HG02943 (cell line): Measurements from ENCODE around the gene LRP11.

Experiments
- ATAC-seq: cut with Tn5 transposase; IDR thresholded peaks from one replicate; pipeline ENCODE4 v1.9.1; 2021; ENCODE audit warnings: mild to moderate bottlenecking, low read depth, moderate library complexity; ENCODE audit not compliant: unreplicated experiment

Gene LRP11

DNA sequence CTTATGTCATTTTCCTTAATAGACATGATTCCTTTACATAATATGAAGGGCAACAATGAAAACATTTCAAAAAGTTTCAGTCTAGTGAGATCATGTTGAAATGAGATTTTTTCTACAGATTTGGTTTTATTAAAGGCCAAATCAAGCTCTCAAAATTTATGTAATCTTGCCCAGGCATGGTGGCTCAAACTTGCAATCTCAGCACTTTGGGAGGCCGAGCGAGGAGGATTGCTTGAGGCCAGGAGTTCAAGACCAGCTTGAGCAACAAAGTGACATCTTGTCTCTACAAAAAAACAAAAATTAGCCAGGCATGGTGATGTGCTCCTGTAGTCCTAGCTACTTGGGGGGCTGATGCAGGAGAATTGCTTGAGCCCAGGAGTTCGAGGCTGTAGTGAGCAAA lies 50.8 kb downstream of the LRP11 start:
- ATAC-seq: no peak

DNA sequence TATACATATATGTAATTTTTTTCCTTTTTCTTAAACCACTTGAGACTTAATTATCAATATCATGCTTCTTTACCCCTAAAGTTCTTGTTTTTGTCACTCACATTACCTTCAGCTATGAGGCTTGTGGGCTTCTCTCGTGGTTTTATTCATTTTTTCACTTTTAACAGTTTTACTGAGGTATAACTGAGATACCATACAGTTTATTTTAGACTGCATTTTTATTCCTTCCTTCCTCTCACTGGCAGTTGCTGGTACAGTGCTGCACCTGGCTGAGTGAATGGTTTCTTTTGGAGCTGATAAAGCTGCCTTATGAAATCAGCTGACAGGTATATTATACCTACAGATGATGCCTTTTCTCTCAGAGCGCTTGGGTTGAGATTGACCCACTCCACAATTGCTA lies 54.4 kb downstream of the LRP11 start:
- ATAC-seq: no peak

DNA sequence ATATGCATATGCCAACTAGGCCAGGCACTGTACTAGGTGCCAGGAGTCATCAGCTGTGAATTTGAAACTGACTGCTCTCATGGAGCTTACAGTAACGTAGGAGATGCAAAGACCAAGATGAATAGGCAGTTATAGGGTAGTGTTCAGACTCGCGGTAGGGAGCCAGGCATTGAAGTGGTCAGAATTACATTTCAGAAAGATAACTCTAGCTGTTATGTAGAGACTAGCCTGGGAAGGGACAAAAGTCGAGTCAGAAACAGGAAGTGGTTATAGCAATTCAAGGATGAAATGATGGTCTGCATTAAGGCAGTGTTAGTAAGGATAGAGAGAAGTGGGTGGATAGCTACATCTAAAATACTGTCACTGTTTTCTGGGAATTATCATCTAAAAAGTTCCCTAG lies 58.0 kb downstream of the LRP11 start:
- no peak for ATAC-seq

DNA sequence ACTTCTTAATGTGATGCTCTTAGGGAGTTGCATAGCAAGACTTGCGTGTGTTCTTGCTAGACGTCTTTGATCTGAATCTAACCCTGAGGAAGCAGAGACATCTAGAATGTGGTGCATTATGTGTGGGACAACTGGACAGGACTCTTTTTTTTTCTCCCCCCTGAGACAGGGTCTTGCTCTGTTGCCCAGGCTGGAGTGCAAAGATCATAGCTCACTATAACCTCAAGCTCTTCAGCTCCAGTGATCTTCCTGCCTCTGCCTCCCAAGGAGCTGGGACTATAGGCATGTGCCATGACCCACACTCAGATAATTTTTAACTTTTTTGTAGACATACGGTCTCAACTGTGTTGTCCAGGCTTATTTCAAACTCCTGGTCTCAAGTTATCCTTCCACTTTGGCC lies 80.6 kb downstream of the LRP11 start:
- no peak for ATAC-seq

DNA sequence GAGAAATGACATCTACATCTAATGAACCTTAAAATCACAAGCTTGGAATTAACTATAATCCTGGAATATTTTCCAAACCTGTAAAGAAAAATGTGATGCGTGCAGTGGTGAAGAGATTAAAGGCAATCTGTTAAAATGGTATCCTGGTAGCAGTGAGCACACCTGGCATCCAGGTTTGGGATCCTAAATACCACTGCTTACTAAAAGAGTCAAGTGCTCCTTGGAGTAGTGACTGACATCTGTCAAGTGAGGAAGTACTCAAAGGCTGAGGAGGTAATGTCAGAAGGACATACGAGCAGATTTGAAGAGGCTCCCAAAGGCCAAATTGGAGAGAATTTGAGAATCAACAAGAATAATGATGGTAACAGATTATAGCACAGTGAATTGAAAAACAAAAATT lies 81.8 kb downstream of the LRP11 start:
- no peak for ATAC-seq

DNA sequence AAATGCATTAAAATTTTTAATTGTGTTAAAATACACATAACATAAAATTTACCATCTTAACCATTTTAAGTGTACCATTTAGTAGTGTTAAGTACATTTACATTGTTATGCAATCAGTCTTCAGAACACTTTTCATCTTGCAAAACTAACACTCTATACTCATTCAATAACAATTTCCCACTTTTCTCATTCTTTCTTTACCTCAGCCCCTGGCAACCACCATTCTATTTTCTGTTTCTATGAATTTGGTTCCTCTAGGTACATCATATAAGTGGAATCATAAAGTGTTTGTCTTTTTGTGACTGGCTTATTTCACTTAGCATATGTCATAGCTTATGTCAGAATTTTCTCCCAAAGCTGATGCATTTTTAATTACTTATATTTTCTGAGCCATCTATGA lies 82.4 kb downstream of the LRP11 start:
- no peak for ATAC-seq

GRCh38 chr6:149779644-149779963 lies 84.6 kb downstream of the LRP11 start:
- ATAC-seq: no peak

DNA sequence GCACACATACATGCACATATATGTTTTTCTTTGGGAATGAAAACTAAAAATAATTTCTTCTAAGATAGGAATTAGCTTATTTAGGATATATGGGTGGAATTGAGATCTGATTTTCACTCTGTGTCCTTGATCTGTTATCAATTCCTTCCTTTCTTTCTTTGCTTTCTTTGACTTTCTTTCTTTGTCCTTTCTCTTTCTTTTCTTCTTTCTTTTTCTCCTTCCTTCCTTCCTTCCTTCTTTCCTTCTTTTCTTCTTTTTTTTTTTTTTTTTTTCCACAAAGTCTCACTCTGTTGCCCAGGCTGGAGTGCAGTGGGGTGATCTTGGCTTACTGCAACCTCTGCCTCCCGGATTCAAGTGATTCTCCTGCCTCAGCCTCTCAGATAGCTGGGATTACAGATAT lies 86.5 kb downstream of the LRP11 start:
- ATAC-seq: no peak

- no peak for ATAC-seq
Measured at GRCh38 chr6:149771925-149772324, 92.2 kb downstream of the LRP11 start.

DNA sequence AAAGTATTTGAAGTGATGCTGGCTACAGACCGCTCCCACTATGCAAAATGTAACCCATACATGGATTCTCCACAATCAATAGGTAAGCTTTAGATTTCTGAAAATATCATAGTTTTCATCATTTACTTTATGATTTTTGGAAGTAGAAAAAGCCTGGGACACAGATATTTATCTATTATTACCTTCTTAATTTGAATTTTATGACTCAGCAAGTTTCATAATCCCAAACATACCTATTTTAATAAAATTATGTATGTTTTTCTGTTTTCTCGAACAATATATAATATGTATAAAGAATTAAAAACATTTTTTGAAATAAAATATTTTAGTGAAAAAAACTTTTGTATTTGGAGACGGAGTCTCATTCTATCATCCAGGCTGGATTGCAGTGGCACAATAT lies 93.0 kb downstream of the LRP11 start:
- ATAC-seq: no peak

GRCh38 chr6:149769676-149770075 lies 94.5 kb downstream of the LRP11 start:
- no peak for ATAC-seq
